CD4-positive, alpha-beta T cell treated with Interleukin-1 beta for 1 hour (primary cell): ENCODE results near the gene PSMC6.
A peak's percentile ranks its signal among the peaks of the same experiment; 100 is the strongest.

Source experiments
- DNase-seq, 2 donors: peaks; one replicate each; pipeline ENCODE4 v3.0.0-alpha.2; 2020 to 2022

The PSMC6 gene

GRCh38 chr14:52706724-52707706, at the start of gene PSMC6:
Gene PSMC6 (plus strand): TSS chr14:52707200. CDS start chr14:52707220, 20 bp downstream.
- DNase-seq: peak; percentile 93 to 94

- no peak for DNase-seq
These were observed 46.7 kb upstream of the PSMC6 start for GRCh38 chr14:52660325-52660724.

GRCh38 chr14:52660832-52661231, 46.2 kb upstream of the PSMC6 start:
- DNase-seq: no peak

- DNase-seq: no peak
These were observed 45.7 kb upstream of the PSMC6 start for GRCh38 chr14:52661314-52661713.

GRCh38 chr14:52663850-52664249, 43.1 kb upstream of the PSMC6 start:
- no peak for DNase-seq

- peak in 1 of 2 donors; percentile 43 for DNase-seq
These were observed 28.4 kb upstream of the PSMC6 start for GRCh38 chr14:52678591-52678990.

GRCh38 chr14:52683985-52684520, 22.9 kb upstream of the PSMC6 start:
- DNase-seq: no peak

GRCh38 chr14:52686176-52686575, 20.8 kb upstream of the PSMC6 start:
- DNase-seq: no peak

GRCh38 chr14:52690983-52691760, 15.8 kb upstream of the PSMC6 start:
- no peak for DNase-seq

GRCh38 chr14:52692248-52692962, 14.6 kb upstream of the PSMC6 start:
- peak in 1 of 2 donors; percentile 34 for DNase-seq

- no peak for DNase-seq
These were observed 14.0 kb upstream of the PSMC6 start for GRCh38 chr14:52693036-52693435.

- no peak for DNase-seq
These were observed 13.5 kb upstream of the PSMC6 start for GRCh38 chr14:52693532-52693931.

- DNase-seq: peak; percentile 57 to 68
These were observed 12.1 kb upstream of the PSMC6 start for GRCh38 chr14:52694761-52695480.

- peak; percentile 68 to 71 for DNase-seq
These were observed 11.4 kb upstream of the PSMC6 start, which contains the start of gene ERO1A for GRCh38 chr14:52695481-52696091. Gene ERO1A (minus strand): TSS chr14:52695558. CDS start chr14:52695481, 77 bp downstream.

- no peak for DNase-seq
These were observed 6.3 kb upstream of the PSMC6 start for GRCh38 chr14:52700701-52701172.

GRCh38 chr14:52701223-52701622, 5.8 kb upstream of the PSMC6 start:
- DNase-seq: no peak

- DNase-seq: peak in 1 of 2 donors; percentile 24
These were observed 3.8 kb upstream of the PSMC6 start for GRCh38 chr14:52703225-52703624.

GRCh38 chr14:52703664-52704063, 3.3 kb upstream of the PSMC6 start:
- DNase-seq: no peak

- DNase-seq: peak; percentile 7 to 50
These were observed 714 bp upstream of the PSMC6 start for GRCh38 chr14:52706286-52706685.

GRCh38 chr14:52711666-52712065, 4.7 kb downstream of the PSMC6 start:
- no peak for DNase-seq

- DNase-seq: no peak
These were observed 9.2 kb downstream of the PSMC6 start for GRCh38 chr14:52716155-52716554.
